Endothelial cell of umbilical vein (primary cell): Measurements from ENCODE around the gene SCAMP2. TPM values are rescaled to one million over a fixed set of nuclear protein-coding genes. Genes with fewer than 3 reads are reported as not detected.

Experiments used
- BruUV-seq: library from RNA; stranded (reverse); fragments of 400-500 nt; replicated peaks from 2 replicates; lab custom pipeline; 2021; lab: Mats Ljungman, UMichigan
- CTCF ChIA-PET: fragments of 300-600, 350-600 bp; sonication (Branson Sonifier 250); formaldehyde crosslinking; loops from one replicate; lab custom pipeline; 2021; ENCODE audit warnings: antibody characterized with exemption, inconsistent platforms; lab: Charles Lee
- POLR2A ChIA-PET: fragments of 300-600, 350-600 bp; sonication (Branson Sonifier 250); formaldehyde crosslinking; loops from one replicate; lab custom pipeline; 2021; ENCODE audit warnings: antibody characterized with exemption, inconsistent platforms; lab: Charles Lee
- DNase-seq: peaks from one replicate; pipeline ENCODE4 v3.0.0-alpha.2; 2011; ENCODE audit warnings: low read depth, low spot score
- FAIRE-seq: peaks from 2 replicates; lab custom pipeline; 2011; peaks lifted over from hg19 to GRCh38; lab: Jason Lieb, UNC
- H2AFZ ChIP-seq: 2 replicates; pipeline ENCODE4 v1.6.0; 2012; ENCODE audit warnings: low read depth, low read length, control low read depth, inconsistent platforms
- H3K27ac ChIP-seq: 2 replicates; pipeline ENCODE4 v1.5.1; 2011; ENCODE audit warnings: low read depth, mild to moderate bottlenecking, control low read depth, low read length, moderate library complexity; ENCODE audit not compliant: insufficient read depth
- H3K27me3 ChIP-seq, 2 experiments: 2 replicates each; pipeline versions ENCODE4 v1.6.0 to v1.6.1; 2011; ENCODE audit warnings: low read length in 2 of 2, mixed read lengths in 1 of 2; ENCODE audit not compliant: control insufficient read depth in 2 of 2, insufficient read depth in 2 of 2
- H3K36me3 ChIP-seq, 2 experiments: 2 replicates in 1 of 2; 3 replicates in 1 of 2; pipeline ENCODE4 v1.5.1; 2011; ENCODE audit warnings: low read length in 2 of 2, mild to moderate bottlenecking in 1 of 2, moderate library complexity in 1 of 2; ENCODE audit not compliant: control insufficient read depth in 2 of 2, insufficient read depth in 2 of 2; ENCODE audit errors: extremely low read depth in 1 of 2
- H3K4me1 ChIP-seq: 3 replicates; pipeline ENCODE4 v1.5.1; 2011; ENCODE audit warnings: mild to moderate bottlenecking, low read length; ENCODE audit not compliant: control insufficient read depth, insufficient read depth; ENCODE audit errors: extremely low read depth
- H3K4me2 ChIP-seq: 2 replicates; pipeline ENCODE4 v1.6.1; 2011; ENCODE audit warnings: low read length, control low read depth, mixed read lengths; ENCODE audit not compliant: insufficient read depth
- H3K4me3 ChIP-seq, 3 experiments: fragments of 200-600 bp in 1 of 3; sonication (generic), shearing (Covaris generic) in 1 of 3; replicated peaks in 1 of 3; 2 replicates each; pipeline ENCODE4 v1.5.1; 2011 to 2016; ENCODE audit warnings: control low read depth in 3 of 3, low read length in 3 of 3, mild to moderate bottlenecking in 2 of 3, inconsistent platforms in 1 of 3, low read depth in 1 of 3, moderate library complexity in 1 of 3; ENCODE audit not compliant: insufficient read depth in 1 of 3
- H3K79me2 ChIP-seq: 2 replicates; pipeline ENCODE4 v1.6.0; 2012; ENCODE audit warnings: low read length, inconsistent platforms; ENCODE audit not compliant: control insufficient read depth, insufficient read depth
- H3K9ac ChIP-seq: replicated peaks from 2 replicates; pipeline ENCODE3; 2011; ENCODE audit warnings: low read length, control low read depth; ENCODE audit not compliant: insufficient read depth; ENCODE audit errors: extremely low read depth
- H3K9me1 ChIP-seq: replicated peaks from 3 replicates; pipeline ENCODE4 v1.6.0; 2011; ENCODE audit warnings: mild to moderate bottlenecking, low read length; ENCODE audit not compliant: control insufficient read depth, insufficient read depth; ENCODE audit errors: extremely low read depth
- H3K9me3 ChIP-seq: replicated peaks from 2 replicates; pipeline ENCODE4 v1.5.1; 2012; ENCODE audit warnings: low read length, inconsistent platforms; ENCODE audit not compliant: control insufficient read depth, insufficient read depth
- H4K20me1 ChIP-seq: replicated peaks from 2 replicates; pipeline ENCODE3; 2011; ENCODE audit warnings: mild to moderate bottlenecking, low read length; ENCODE audit not compliant: control insufficient read depth, insufficient read depth; ENCODE audit errors: extremely low read depth
- GATA2 ChIP-seq: IDR thresholded peaks from 2 replicates; pipeline ENCODE4 v1.7.0; 2011; ENCODE audit warnings: low read depth, mild to moderate bottlenecking, moderate library complexity, mixed read lengths, low read length; ENCODE audit not compliant: insufficient read length, insufficient read depth
- POLR2A ChIP-seq: IDR thresholded peaks from 2 replicates; pipeline ENCODE4 v1.6.1; 2012; ENCODE audit warnings: low read depth, mild to moderate bottlenecking, control low read depth, low read length
- POLR2AphosphoS5 ChIP-seq: IDR thresholded peaks from 2 replicates; pipeline ENCODE4 v1.6.1; 2012; ENCODE audit warnings: low read depth, mild to moderate bottlenecking, control low read depth, low read length, moderate library complexity; ENCODE audit not compliant: insufficient read depth
- dilution Hi-C: fragments of 300-500 bp; cut with MboI; formaldehyde crosslinking; loops from one replicate; pipeline ENCODE4 v1.15.0; 2019; ENCODE audit warnings: low sequenced_read_pairs; ENCODE audit not compliant: extremely low pct_ligation_motif_present
- intact Hi-C: fragments of 100-400 bp; cut with micrococcal nuclease; formaldehyde crosslinking; loops from one replicate; pipeline ENCODE4 v1.10.0; 2022
- polyA plus RNA-seq, 4 experiments: library from polyadenylated mRNA; depleted of rRNA in 3 of 4; stranded (reverse) in 3 of 4; unstranded in 1 of 4; fragments of >200 nt; gene quantifications; 2 replicates each; pipeline versions ENCODE4 v1.2.1 to v1.2.3, GENCODE V29; 2011 to 2012; ENCODE audit warnings: missing spikeins in 1 of 4
- total RNA-seq: library from RNA; stranded (reverse); gene quantifications from 2 replicates; pipeline ENCODE4 v1.2.3, GENCODE V29; 2021
- TF ChIP-seq, protein P1 (sequence below): IDR thresholded peaks from 2 replicates; pipeline ENCODE4 v1.6.1; 2011; ENCODE audit not compliant: insufficient read depth, insufficient read length
- TF ChIP-seq, protein P2 (sequence below), 2 donors: IDR thresholded peaks; 1 replicate in 1 of 2; 2 replicates in 1 of 2; pipeline ENCODE4 v1.5.1; 2011; ENCODE audit warnings: low read length in 2 of 2, mild to moderate bottlenecking in 2 of 2, moderate library complexity in 2 of 2, control low read depth in 1 of 2, inconsistent platforms in 1 of 2, low read depth in 1 of 2; ENCODE audit not compliant: insufficient read depth in 1 of 2; ENCODE audit errors: extremely low read depth in 1 of 2

SCAMP2 gene
- total and polyA plus RNA-seq, 2 donors (not counting 3 experiments of a cell fraction or from before 2014, with no cell fraction given): 67.3 to 256 TPM

DNA sequence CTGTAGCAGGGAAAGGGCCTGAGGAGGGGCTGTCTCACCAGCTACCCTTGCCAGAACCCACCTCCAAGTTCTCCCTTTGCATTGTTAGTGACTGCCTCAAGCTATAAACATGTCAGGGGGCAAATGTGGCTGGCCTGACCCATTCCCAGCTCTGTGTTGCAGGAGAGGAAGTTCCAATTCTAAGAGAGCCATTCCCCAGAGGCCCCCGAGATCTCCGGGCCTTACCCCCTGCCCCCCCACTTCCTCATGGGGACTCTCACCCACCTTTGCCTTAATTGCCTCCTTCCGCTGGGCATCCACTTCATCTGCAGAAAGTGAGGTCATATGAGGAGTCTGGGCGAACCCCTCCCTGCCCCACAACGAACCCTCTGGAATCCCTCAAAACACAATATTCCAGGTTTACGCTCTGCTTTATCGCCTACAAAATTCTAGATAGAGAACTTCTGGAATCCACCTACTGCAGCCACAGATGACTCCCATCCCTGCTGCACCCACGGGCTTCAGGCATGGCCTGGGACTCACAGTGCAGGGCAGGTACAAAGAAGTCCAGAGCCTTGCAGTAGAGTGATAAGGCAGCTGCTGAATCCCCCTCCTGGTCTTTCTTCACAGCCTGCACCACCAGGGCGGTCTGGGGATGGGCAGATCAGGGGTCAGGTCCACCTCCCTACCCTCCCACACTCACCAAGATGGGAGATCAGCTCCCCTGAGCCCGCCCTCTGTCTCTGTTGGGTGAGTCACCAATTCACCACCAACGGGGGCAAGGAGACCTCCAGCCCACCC lies 34.2 kb downstream of the SCAMP2 start:
- intact Hi-C loops: no loop called here
- dilution Hi-C loops: no loop called here
- CTCF ChIA-PET: interaction anchor here (1.2 to 1.5 kb wide), 2 partner anchors 63 to 112 kb away, joined by 3 to 5 read pairs; no protein-coding TSS in a partner anchor

DNA sequence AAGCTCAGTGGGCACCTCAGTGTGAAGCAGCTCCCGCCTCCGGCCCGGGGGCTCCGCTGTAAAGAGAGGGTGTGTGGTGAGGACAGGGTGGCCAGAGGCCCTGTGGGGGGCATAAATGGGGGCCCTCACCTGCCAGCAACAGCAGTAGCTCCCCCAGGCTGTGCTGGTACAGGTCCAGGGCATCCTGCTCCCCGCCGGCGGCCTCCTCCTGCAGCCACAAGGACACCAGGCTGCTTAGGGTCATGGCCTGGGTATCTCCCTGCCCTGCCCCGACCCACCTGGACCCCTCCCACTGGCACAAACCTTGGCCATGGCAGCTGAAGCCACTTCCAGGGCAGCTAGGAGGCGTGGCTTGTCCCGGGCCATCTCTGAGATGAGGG lies 35.0 kb downstream of the SCAMP2 start:
- POLR2A ChIA-PET: no interaction called here
- H3K9ac ChIP-seq: no peak overlapping the region

More for the DNA sequence above, 34.2 kb downstream of the SCAMP2 start:
- Histone ChIP-seq H3K27ac (no peak overlapping the region), H3K4me3 (no peak overlapping the region), H3K9ac (no peak overlapping the region), H3K4me2 (no peak overlapping the region), H3K4me1 (peaks cover 10% of the 10 kb centered on the region), H4K20me1 (no peaks in the 10 kb centered on the region), H2AFZ (no peak overlapping the region), H3K27me3 (no peaks in the 10 kb centered on the region), H3K36me3 (peaks cover 0 to 8% of the 10 kb centered on the region in 2 experiments), H3K79me2 (peaks cover 2% of the 10 kb centered on the region), H3K9me3 (no peaks in the 10 kb centered on the region), H3K9me1 (no peaks in the 10 kb centered on the region)
- no peak for TF ChIP-seq GATA2
- FAIRE-seq: no peak
- POLR2A ChIA-PET: no interaction called here
- BruUV-seq: no TSS peak
- DNase-seq: no peak

More for the DNA sequence above, 35.0 kb downstream of the SCAMP2 start:
- Histone ChIP-seq H3K4me3 (no peak overlapping the region), H3K4me2 (no peak overlapping the region), H3K36me3 (peaks cover 0 to 8% of the 10 kb centered on the region in 2 experiments), H3K4me1 (peaks cover 3% of the 10 kb centered on the region), H3K79me2 (peaks cover 2% of the 10 kb centered on the region), H2AFZ (no peak overlapping the region), H3K9me3 (no peaks in the 10 kb centered on the region), H4K20me1 (no peaks in the 10 kb centered on the region), H3K27me3 (no peaks in the 10 kb centered on the region), H3K9me1 (no peaks in the 10 kb centered on the region), H3K27ac (no peak overlapping the region)
- FAIRE-seq: no peak
- no peak for TF ChIP-seq POLR2A
- no peak for TF ChIP-seq POLR2AphosphoS5
- TF ChIP-seq, protein P1, sequence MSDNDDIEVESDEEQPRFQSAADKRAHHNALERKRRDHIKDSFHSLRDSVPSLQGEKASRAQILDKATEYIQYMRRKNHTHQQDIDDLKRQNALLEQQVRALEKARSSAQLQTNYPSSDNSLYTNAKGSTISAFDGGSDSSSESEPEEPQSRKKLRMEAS: no peak
- TF ChIP-seq, protein P2, sequence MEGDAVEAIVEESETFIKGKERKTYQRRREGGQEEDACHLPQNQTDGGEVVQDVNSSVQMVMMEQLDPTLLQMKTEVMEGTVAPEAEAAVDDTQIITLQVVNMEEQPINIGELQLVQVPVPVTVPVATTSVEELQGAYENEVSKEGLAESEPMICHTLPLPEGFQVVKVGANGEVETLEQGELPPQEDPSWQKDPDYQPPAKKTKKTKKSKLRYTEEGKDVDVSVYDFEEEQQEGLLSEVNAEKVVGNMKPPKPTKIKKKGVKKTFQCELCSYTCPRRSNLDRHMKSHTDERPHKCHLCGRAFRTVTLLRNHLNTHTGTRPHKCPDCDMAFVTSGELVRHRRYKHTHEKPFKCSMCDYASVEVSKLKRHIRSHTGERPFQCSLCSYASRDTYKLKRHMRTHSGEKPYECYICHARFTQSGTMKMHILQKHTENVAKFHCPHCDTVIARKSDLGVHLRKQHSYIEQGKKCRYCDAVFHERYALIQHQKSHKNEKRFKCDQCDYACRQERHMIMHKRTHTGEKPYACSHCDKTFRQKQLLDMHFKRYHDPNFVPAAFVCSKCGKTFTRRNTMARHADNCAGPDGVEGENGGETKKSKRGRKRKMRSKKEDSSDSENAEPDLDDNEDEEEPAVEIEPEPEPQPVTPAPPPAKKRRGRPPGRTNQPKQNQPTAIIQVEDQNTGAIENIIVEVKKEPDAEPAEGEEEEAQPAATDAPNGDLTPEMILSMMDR (IDR thresholded peaks at IDR 0.05; ENCODE audit: extremely low read depth in 1 of 2, insufficient read depth in 1 of 2, low read depth in 1 of 2, low read length in 2 of 2): no peak
- no peak for TF ChIP-seq GATA2
- CTCF ChIA-PET: interaction anchor here (0.6 to 1.5 kb wide), 3 partner anchors 63 to 113 kb away, joined by 3 to 5 read pairs (median 4); no protein-coding TSS in a partner anchor
- DNase-seq: no peak
- dilution Hi-C loops: no loop called here
- intact Hi-C loops: no loop called here
- no TSS peak for BruUV-seq
